Measurements from ENCODE around the gene ITIH2. TPM values are rescaled to one million over a fixed set of nuclear protein-coding genes. Genes with fewer than 3 reads are reported as not detected.

ITIH2 gene
- total and polyA plus RNA-seq, 9 of the 15 experiments (the other 6 are each of a cell fraction or from before 2014, with no cell fraction given), result 0.66 TPM; not detected in 8

DNA sequence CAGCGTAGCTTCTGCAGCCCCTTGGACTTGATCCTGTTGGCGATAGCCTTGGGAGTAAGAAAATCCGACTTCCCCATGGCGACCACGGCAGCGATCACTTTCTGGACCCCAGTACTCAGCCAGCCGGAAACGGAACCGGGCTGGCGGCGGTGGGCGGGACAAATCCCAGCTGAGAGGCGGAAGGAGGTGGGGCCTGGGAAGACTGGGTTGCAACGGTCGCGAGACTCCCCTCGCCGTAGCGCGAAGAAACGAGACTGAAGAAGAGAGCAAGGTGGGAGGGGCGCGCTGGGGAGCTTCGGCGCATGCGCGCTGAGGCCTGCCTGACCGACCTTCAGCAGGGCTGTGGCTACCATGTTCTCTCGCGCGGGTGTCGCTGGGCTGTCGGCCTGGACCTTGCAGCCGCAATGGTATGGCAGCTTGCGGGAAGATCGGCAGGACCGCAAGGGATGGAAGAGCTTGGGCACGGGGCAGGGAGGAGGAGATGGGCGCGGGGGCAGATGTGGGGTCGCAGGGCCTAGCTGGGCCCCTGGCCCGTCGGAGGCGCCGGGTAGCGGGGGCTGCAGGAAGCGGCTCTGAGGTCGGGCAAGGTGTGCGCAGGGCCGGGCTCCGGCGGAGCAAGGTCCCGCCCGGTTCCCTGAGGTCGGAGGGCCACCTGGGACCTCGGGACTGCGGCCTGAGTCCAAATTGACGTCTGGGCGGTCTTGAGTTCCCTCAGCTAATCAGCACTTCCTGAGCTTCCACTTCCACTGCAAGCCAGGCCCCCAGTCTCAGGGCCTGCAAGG lies 84.9 kb downstream of the ITIH2 start, which contains the start of the genes ATP5F1C and KIN (continued):
- TF ChIP-seq TOE1 (IDR thresholded peaks at IDR 0.05; ENCODE audit: borderline replicate concordance) (peak; percentile 63), TOE1 (CRISPR knock-in tag; IDR thresholded peaks at IDR 0.05; ENCODE audit: borderline replicate concordance, low read depth) (no peak), KAT2B (IDR thresholded peaks at IDR 0.05; ENCODE audit: low read depth, low read length) (no peak), HMGN3 (IDR thresholded peaks at IDR 0.05; ENCODE audit: borderline replicate concordance, extremely low read depth, insufficient read length, low read depth, low read length) (peak; percentile 57), MXI1 (IDR thresholded peaks at IDR 0.05; ENCODE audit: low read depth, low read length) (0 out of 2 replicates have a peak, but pooled peaks have one; percentile 34), TEAD1 (CRISPR knock-in tag; IDR thresholded peaks at IDR 0.05) (0 out of 4 replicates have a peak, but pooled peaks of 1 of the 2 experiments have one; percentile 15), TAF1 (IDR thresholded peaks at IDR 0.05; ENCODE audit: control insufficient read depth, extremely low read depth, insufficient read depth, low read length, severe bottlenecking) (peak; percentile 69), U2AF1 (optimal IDR thresholded peaks at IDR 0.05; ENCODE audit: low read depth, low read length) (no peak), ZBTB17 (CRISPR knock-in tag; IDR thresholded peaks at IDR 0.05) (0 out of 2 replicates have a peak, but pooled peaks have one; percentile 41), PHF20 (IDR thresholded peaks at IDR 0.05; ENCODE audit: partially characterized antibody) (peak; percentile 59), HCFC1 (IDR thresholded peaks at IDR 0.05; ENCODE audit: low read depth, low read length) (peak; percentile 30; the same call in 1 of the 2 replicates), POLR2G (IDR thresholded peaks at IDR 0.05; ENCODE audit: low read depth, low read length) (peak; percentile 98)
- TF ChIP-seq, protein P1, sequence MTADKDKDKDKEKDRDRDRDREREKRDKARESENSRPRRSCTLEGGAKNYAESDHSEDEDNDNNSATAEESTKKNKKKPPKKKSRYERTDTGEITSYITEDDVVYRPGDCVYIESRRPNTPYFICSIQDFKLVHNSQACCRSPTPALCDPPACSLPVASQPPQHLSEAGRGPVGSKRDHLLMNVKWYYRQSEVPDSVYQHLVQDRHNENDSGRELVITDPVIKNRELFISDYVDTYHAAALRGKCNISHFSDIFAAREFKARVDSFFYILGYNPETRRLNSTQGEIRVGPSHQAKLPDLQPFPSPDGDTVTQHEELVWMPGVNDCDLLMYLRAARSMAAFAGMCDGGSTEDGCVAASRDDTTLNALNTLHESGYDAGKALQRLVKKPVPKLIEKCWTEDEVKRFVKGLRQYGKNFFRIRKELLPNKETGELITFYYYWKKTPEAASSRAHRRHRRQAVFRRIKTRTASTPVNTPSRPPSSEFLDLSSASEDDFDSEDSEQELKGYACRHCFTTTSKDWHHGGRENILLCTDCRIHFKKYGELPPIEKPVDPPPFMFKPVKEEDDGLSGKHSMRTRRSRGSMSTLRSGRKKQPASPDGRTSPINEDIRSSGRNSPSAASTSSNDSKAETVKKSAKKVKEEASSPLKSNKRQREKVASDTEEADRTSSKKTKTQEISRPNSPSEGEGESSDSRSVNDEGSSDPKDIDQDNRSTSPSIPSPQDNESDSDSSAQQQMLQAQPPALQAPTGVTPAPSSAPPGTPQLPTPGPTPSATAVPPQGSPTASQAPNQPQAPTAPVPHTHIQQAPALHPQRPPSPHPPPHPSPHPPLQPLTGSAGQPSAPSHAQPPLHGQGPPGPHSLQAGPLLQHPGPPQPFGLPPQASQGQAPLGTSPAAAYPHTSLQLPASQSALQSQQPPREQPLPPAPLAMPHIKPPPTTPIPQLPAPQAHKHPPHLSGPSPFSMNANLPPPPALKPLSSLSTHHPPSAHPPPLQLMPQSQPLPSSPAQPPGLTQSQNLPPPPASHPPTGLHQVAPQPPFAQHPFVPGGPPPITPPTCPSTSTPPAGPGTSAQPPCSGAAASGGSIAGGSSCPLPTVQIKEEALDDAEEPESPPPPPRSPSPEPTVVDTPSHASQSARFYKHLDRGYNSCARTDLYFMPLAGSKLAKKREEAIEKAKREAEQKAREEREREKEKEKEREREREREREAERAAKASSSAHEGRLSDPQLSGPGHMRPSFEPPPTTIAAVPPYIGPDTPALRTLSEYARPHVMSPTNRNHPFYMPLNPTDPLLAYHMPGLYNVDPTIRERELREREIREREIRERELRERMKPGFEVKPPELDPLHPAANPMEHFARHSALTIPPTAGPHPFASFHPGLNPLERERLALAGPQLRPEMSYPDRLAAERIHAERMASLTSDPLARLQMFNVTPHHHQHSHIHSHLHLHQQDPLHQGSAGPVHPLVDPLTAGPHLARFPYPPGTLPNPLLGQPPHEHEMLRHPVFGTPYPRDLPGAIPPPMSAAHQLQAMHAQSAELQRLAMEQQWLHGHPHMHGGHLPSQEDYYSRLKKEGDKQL (CRISPR knock-in tag; IDR thresholded peaks at IDR 0.05; ENCODE audit: borderline replicate concordance), result no peak
- TF ChIP-seq, protein P2, sequence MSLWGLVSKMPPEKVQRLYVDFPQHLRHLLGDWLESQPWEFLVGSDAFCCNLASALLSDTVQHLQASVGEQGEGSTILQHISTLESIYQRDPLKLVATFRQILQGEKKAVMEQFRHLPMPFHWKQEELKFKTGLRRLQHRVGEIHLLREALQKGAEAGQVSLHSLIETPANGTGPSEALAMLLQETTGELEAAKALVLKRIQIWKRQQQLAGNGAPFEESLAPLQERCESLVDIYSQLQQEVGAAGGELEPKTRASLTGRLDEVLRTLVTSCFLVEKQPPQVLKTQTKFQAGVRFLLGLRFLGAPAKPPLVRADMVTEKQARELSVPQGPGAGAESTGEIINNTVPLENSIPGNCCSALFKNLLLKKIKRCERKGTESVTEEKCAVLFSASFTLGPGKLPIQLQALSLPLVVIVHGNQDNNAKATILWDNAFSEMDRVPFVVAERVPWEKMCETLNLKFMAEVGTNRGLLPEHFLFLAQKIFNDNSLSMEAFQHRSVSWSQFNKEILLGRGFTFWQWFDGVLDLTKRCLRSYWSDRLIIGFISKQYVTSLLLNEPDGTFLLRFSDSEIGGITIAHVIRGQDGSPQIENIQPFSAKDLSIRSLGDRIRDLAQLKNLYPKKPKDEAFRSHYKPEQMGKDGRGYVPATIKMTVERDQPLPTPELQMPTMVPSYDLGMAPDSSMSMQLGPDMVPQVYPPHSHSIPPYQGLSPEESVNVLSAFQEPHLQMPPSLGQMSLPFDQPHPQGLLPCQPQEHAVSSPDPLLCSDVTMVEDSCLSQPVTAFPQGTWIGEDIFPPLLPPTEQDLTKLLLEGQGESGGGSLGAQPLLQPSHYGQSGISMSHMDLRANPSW (CRISPR knock-in tag; IDR thresholded peaks at IDR 0.05), result no peak
- TF ChIP-seq, protein P3, sequence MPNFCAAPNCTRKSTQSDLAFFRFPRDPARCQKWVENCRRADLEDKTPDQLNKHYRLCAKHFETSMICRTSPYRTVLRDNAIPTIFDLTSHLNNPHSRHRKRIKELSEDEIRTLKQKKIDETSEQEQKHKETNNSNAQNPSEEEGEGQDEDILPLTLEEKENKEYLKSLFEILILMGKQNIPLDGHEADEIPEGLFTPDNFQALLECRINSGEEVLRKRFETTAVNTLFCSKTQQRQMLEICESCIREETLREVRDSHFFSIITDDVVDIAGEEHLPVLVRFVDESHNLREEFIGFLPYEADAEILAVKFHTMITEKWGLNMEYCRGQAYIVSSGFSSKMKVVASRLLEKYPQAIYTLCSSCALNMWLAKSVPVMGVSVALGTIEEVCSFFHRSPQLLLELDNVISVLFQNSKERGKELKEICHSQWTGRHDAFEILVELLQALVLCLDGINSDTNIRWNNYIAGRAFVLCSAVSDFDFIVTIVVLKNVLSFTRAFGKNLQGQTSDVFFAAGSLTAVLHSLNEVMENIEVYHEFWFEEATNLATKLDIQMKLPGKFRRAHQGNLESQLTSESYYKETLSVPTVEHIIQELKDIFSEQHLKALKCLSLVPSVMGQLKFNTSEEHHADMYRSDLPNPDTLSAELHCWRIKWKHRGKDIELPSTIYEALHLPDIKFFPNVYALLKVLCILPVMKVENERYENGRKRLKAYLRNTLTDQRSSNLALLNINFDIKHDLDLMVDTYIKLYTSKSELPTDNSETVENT (CRISPR knock-in tag; IDR thresholded peaks at IDR 0.05), result no peak

Measured in K562 (cell line).